HG02973 (cell line): ENCODE measurements around the gene EDEM1.
"Not testable (repeated sequence)": the region's sequence is repeated elsewhere in the genome, so short reads cannot be mapped to it uniquely, and the experiment has no call there.

Source experiments
- ATAC-seq: cut with Tn5 transposase; IDR thresholded peaks from one replicate; pipeline ENCODE4 v1.9.1; 2021; ENCODE audit warnings: moderate library complexity; ENCODE audit not compliant: unreplicated experiment

The EDEM1 gene

DNA sequence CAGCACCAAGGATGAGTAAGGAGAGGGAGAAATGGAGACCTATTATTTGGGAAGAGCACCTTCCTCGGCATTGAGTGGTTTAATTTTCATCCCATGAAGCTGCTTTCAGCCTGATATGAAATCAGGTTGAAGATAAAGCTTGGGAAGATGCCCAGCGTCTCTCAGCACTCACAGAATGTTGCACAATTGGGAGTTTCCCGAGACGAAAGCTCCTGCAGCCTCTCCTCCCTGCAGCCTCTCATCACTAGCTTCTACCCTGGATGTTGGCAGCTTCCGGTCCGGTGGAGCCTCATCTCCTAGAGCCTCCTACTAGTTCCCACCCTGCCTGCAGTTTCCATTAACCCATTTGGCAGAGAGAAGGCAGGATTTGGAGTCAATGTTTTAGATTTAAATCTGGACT is 40.3 kb downstream of the EDEM1 start:
- ATAC-seq = no peak

DNA sequence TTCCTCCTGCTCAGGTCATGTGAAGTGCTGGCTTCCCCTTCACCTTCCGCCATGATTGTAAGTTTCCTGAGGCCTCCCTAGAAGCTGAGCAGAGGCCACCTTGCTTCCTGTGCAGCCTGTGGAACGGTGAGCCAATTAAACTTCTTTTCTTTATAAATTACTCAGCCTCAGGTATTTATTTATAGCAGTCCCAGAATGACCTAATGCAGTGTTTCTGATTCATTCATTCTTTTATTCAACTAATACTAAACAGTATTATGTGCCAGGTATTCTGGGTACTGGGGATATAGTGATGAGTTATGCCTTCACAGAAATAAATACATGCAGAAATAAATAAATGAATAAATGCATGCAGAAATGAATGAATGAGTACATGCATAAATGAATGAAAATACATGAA is 41.9 kb downstream of the EDEM1 start:
- no peak for ATAC-seq

DNA sequence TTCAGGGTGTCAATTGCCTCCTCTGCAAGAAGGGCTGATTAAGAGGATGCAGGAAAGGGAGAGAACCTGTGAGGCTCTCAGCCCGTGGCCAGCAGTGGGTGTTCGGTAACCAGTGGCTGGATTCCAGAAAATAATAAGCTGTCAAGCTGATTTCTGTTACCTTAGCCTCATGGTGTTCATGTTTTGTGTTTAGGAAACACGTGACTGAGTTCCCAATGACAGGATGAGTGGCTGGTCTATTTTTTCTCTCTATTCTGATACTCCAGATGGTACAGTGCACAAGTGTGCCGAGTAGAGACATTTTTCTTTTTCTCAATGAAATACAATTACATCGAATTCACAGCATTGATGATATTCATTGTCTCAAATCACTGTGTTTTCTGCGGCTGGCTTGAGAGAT is 43.6 kb downstream of the EDEM1 start:
- no peak for ATAC-seq

DNA sequence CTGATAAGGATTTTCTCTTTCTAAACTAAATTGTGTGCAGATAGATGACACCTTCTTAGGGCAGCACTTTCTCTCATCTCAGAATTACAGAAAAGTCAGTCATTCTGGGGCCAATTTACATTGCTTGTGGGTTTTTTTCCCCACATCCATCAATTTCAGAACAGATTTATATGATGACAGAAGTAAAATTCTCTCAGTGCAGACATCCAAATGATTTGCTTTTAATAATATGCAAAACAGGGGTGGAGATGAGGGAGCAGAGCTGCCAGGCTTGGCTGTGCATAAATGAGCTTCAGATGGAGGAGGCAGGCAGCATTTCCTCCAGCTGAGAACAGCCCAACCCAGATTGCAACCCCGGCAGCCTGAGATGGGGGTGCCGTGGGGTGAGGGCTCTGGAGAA is 44.0 kb downstream of the EDEM1 start:
- no peak for ATAC-seq

DNA sequence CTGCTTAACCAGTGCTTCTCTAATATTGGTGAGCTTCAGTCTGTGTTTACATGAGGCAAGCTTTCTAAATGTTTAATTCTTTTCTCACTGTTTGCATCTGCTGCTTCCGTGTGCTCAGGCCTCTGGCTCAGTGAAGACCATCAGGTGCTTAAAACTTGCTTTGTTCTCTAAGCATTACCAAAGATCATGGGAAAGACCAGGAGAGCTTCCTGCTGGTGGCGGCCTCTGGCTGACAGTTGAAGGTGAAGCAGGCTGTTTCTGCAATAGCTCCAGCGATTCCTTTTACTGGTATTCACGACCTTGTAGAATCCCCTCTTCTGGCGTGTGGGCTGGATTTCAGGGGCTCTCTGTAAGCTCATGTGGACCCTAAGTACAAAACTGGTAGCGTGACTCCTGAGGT is 45.1 kb downstream of the EDEM1 start:
- ATAC-seq = no peak

DNA sequence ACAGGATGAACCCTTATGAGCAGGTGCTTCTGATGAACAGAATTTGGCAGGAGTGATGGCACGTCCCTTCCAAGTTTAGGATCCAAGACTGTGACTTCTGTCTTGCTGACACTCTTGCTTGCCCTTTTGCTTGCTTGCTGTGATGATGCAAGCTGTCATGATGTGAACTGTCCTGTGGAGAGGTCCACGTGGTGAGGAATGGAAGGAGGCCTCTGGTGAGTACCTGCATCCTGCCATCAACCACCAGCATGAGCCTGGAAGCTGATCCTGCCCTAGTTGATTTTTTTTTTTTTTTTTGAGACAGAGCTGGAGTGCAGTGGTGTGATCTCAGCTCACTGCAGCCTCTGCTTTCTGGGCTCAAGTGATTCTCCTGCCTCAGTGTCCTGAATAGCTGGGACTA is 45.5 kb downstream of the EDEM1 start:
- no peak for ATAC-seq

DNA sequence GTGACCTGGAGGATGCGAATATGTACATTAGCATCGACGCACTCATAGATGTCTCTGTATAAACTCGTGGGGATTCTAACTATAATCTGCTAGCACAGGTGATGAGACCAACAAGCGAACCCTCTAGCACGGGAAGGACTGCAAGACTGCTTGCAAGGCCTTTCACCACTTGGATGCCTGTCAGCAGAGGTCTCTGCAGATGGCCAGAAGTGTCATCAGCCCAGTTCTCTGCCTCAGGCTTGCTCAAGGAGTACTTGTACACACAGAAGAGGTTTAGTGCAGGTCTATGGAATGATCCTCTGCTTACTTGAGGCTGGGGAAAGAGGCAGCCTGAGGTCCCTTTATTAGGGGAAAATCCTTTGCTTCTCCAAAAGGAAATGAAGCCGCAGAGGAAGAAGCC is 48.1 kb downstream of the EDEM1 start:
- no peak for ATAC-seq

DNA sequence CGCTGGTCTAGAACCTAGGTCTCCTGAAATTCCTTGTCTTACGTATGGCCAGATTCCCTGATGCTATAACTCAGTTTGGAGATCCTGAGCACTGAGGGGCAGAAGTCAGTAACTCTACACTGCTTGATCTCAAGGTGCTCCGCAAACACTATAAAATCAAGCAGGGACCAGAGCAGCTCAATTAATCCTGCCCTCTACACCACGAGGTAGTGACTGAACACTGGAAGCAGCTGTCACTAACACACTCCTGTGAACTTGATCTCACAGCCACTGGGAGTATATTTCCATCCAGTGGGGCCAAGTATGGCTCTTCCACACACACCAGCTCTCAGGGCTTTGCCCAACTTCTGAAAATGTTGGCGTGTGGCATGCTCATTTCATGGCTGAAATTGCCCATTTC is 51.0 kb downstream of the EDEM1 start:
- no peak for ATAC-seq

DNA sequence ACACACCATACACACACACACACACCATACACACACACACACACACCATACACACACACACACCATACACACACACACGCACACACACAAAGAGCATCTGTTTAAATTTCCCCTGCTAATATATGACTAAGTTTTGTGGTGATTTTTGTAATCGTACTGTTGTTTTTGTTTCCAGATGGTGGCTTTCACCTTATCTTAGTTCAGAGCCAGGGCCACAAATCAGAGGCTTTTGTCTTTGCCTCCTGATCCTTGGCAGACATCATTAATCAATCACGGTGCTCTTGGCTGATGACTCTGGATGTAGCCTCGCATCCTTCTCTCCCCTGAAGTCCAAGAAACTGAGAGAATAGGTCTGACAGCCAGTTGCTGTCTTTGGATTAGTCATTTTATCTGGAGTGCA is 52.1 kb downstream of the EDEM1 start:
- no peak for ATAC-seq

DNA sequence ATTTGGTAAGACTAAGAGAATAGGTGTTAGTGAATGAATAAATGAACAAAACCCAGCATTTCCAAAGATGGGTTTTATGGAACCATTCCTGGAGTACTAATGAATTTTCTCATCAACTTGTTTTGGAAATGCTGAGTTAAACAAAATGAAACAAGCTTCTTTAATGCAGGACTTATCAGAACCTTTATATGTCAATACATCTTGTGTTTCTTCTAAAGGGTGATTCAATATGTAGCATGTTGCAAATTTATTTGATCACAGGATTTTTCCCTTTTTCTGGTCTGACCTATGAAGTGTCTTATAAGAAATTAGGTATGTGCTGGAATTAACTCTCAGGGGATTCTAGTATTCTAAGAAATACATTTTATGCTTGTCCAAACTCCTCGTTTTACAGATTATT is 53.2 kb downstream of the EDEM1 start:
- no peak for ATAC-seq

DNA sequence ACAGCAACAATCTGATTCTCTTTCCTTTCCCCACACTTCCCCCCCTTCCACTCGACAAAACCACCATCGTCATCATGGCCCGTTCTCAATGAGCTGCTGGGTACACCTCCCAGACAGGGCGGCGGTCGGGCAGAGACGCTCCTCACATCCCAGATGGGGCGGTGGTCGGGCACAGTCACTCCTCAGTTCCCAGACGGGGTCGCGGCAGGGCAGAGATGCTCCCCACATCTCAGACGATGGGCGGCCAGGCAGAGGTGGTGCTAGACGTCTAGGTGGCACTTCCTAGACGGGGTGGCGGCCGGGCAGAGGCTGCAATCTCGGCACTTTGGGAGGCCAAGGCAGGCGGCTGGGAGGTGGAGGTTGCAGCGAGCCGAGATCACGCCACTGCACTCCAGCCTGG is 55.3 kb downstream of the EDEM1 start:
- not testable (repeated sequence) for ATAC-seq

DNA sequence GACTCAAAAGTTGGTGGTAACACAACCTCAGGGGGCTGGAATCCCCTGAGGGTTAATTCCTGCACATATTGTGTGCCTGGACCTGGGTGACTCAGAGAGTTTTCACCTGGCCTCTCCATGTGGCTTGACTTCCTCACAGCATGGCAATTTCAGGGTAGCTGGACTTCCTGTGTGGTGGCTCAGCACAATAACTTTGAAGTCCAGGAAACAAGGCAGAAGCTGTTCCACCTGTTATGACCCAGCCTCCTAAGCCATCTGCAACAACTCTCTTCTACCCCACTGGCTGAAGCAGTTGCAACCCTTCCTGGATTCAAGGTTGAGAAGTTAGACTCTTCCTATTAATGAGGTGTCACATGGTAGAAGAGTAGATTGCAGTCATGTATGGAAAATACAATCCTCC is 58.4 kb downstream of the EDEM1 start:
- ATAC-seq = no peak

DNA sequence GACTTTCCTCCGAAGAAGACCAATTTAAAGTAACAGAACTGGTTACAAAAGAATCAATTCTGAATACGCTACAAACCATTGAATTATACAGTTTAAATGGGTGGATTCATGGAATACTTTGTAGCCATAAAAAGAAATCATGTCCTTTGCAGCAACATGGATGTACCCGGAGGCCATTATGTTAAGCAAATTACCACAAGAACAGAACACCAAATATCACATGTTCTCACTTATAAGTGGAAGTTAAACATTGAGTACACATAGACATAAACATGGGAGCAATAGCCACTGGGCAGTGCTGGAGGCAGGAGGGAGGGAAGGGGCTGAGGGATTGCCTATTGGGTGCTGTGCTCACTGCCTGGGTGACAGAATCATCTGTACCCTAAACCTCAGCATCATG is 61.3 kb downstream of the EDEM1 start:
- no peak for ATAC-seq

DNA sequence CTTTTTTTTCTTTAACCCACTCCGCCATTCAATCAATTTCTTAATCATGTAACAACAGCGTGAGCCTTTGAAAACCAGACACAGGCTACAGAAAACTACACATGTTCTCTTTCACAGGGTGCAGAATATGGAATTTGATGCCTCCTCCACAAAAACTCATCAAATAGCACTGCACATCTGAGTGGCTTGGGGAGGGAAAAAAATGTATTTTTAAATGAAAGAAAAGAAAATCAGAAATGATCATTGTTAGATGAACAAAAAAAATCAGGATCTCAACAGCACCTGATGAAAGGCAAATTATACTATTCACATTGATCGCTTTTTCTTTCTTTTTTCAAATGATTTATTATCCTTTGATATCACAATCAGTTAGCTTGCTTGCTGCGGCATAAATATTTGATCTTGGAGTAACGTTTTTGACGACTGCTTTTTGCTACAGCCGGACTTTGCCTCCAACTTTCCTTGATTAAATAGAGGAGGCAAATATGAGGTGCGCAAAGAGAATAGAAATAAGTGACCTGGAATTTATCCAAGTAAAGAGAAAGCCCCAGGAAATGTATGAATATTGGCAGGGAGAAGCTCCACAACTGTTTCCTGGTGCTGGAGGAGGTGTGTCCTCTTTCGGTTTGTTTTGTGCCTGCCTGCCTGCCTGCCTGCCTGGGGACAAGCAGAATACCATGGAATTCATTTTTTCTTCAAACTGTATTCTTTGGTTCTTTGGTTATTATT is 63.1 kb downstream of the EDEM1 start:
- ATAC-seq = no peak

DNA sequence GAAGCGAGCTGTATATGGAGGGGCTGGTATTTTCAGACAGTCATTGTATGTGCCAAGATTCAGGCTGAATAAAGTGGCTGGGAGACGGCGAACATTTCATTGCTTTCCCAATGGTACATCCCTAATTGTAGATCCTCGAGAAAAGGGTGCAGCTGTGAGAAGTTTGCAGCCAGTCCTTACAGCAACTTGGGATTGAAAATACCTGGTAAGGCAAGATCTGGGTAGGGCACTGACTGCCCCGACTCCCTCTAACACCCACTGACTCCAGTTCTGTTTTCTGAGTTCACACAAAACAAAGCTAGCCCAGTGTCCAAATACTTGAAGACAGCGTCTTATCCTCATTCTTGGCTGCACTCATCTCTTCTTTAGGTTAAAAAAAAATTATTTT is 63.7 kb downstream of the EDEM1 start:
- no peak for ATAC-seq

DNA sequence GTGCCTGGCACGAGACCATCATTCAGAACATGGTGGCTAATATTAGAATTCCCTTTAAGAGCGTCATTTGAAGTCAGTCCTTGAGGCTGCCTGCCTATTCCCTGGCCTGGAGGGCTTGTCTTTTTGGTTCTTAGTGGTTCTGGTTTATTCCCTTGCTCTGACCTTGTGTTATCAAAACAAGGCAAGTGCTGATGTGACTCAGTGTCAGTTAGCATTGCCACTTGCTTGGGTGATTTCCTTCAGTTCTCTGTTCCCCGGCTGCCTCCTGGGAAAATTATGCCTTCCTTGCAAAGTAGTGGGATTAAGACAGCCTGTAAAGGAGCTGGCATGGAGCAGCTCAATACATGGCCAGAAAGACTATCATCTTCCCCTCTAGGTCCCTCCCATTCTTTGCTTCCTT is 64.6 kb downstream of the EDEM1 start:
- no peak for ATAC-seq

DNA sequence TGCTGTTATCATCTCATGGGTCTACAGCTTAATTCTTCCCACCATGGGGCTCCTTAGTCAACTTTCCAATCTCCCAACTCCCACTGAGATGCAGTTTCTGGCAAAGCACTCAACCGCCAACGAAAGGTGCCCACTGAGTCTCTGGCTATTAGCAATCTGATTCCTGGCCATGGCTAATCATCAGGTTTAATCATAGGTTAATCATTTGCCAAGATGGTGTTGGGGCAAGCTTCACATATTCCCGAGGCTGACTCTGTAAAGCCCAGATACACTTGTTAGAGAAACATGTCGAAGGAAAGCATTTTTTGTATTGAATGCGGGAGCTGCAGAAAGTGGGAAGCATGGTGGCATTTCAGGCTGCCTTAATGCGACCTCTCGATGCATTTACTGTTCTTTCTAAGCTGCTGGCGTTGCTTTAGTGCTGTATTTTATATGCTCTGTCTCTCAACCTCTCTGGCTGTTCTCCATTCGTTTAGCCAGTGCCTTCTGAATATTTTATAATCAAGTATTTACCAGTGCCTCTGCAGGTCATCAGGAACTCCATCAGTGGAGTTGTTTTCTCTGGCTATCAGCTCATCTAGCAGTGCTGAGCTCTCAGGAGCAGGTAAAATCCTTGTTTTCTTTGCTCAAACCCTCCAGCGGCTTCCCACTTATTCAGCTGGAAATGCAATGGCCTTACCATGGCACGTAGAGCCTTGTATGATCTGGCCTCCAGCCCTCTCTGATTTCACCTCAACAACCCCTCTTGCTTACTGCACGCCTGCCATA is 67.0 kb downstream of the EDEM1 start:
- ATAC-seq = no peak

DNA sequence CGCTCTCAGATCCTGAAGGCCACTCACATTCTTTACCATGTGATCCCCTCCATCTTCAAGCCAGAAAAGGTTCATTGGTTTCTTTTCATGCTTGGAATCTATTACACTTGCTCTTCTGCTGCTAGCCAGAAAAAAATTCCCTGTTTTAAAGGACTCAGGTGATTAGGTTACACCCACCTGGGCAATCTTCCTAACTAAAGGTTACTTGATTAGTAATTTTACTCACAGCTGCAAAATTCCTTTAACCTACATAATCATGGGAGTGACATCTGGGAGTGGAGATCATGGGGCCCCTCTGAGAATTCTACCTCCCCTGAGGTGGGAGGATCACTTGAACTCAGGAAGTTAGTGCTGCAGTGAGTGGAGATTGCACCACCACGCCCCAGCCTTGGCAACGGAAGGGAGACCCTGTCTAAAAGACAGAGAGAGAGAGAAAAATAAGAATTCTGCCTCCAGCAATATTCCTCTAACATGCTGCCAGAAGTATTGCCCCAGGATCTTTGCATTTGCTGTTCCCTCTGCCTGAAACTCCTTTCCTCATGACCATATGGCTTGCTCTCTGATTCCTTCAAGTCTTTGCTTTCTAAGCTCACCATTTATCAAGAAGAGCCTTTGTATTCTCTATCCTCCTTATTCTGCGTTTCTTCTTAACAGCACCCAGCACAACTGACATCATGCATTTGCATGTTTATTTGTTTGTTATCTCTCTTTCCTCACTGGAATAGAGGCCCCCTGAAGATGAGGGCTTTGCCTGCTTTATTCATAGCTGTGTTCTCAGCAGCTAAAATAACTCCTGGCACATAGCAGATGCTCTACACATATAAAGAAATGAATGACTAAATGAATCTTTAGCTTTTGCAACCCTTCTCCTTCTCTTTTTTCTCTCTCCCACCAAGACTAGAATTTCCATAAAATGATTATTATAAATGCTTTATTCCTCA is 68.2 kb downstream of the EDEM1 start:
- no peak for ATAC-seq

DNA sequence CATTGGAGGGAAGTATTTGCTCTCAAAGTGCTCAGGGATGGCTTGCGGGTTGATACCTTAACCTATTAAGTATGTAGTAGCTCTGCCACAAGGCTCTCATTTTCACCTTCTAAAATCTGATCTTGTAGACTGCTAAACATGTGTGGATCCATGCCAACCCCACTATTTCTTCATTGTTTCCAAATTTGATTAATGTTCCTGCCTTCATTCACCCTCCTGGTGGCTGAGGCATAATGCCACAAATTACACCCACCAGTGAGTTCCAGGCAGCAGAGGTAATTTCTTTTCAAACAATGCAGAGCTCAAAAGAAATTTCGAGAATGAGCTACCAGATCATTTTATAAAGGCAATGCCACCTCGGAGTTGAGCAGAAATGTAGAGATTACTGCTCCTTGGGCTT is 71.0 kb downstream of the EDEM1 start:
- ATAC-seq = no peak

DNA sequence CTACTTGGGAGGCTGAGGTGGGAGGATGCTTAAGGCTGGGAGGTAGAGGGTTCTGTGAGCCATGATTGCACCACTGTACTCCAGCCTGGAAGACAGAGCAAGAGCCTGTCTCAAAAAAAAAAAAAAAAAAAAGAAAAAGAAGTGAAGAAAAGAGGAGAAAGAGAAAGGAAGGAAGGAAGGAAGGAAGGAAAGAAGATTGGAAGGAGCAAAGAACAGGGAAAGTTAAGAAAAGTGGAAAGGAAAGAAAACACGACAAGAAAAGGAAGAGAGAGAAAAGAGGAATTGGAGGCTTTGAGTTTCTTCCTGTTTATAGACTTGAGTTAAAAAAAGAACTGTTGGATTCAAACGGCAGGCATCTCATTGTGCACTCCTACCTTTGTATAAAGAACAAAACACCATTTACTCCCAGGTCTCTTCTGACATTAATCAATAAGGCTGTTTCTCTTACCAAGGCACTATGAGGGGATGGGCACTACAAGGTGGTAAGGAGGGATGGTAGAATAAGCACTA is 73.5 kb downstream of the EDEM1 start:
- no peak for ATAC-seq

DNA sequence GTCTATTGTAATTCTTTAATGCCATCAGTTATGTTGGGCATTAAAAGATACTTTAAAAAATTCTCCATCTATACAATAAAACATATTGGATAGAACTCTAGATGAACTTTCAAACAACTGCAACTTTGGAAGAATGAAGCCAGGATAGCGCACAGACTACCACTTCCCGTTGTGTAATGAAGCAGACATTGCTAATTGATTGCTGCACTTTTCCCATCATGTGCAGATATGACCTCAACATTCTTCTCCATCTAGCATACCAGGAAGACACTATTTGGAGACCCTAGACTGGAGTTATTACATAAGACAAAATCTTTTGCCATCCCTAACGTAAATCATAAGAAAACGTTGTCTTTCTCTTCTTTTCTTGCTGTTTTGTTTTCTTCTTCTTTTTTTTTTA is 75.0 kb downstream of the EDEM1 start:
- no peak for ATAC-seq
